ENCODE measurements around the gene PHYHIPL.

GRCh38 chr10:59212301-59212798, 35.9 kb downstream of the PHYHIPL start:
- TF ChIP-seq CTCF (IDR thresholded peaks at IDR 0.05) (no peak), POLR2AphosphoS5 (IDR thresholded peaks at IDR 0.05) (no peak)
